Stimulated activated CD4-positive, alpha-beta T cell treated with anti-CD3 and anti-CD28 coated beads, Interleukin-4, amount 100 ng/mL, for 48 hours (primary cell): ENCODE measurements around the gene RASGRP3.
A peak's percentile ranks its signal among the peaks of the same experiment; 100 is the strongest.

Source experiments
- DNase-seq, 2 donors: peaks; one replicate each; pipeline ENCODE4 v3.0.0-alpha.2; 2020; ENCODE audit warnings: low read depth in 2 of 2

Gene RASGRP3

GRCh38 chr2:33577668-33578067, 101.2 kb downstream of the RASGRP3 start:
- DNase-seq: no peak

GRCh38 chr2:33579227-33579626, 102.8 kb downstream of the RASGRP3 start:
- DNase-seq: no peak

- DNase-seq: no peak
Observed at GRCh38 chr2:33581872-33582271, 105.4 kb downstream of the RASGRP3 start.

GRCh38 chr2:33583194-33583938, 106.9 kb downstream of the RASGRP3 start:
- DNase-seq: no peak

GRCh38 chr2:33586766-33587165, 110.3 kb downstream of the RASGRP3 start:
- no peak for DNase-seq

GRCh38 chr2:33588232-33588631, 111.8 kb downstream of the RASGRP3 start:
- DNase-seq: no peak

GRCh38 chr2:33589444-33589843, 113.0 kb downstream of the RASGRP3 start:
- DNase-seq: no peak

GRCh38 chr2:33595385-33595784, 118.9 kb downstream of the RASGRP3 start:
- no peak for DNase-seq

GRCh38 chr2:33597026-33597425, 120.6 kb downstream of the RASGRP3 start:
- no peak for DNase-seq

- DNase-seq: peak; percentile 27 to 30
Observed at GRCh38 chr2:33598561-33599174, 122.2 kb downstream of the RASGRP3 start.

- peak; percentile 96 to 99 for DNase-seq
Observed at GRCh38 chr2:33599175-33599942, 122.9 kb downstream of the RASGRP3 start, which contains the start of gene FAM98A. Gene FAM98A, minus strand, starts transcription at chr2:33599299. Its CDS starts 78 bp downstream, at chr2:33599221.

GRCh38 chr2:33599943-33600192, 123.4 kb downstream of the RASGRP3 start:
- DNase-seq: no peak

- no peak for DNase-seq
Observed at GRCh38 chr2:33602201-33602830, 125.9 kb downstream of the RASGRP3 start.

GRCh38 chr2:33603416-33603815, 127.0 kb downstream of the RASGRP3 start:
- no peak for DNase-seq

- no peak for DNase-seq
Observed at GRCh38 chr2:33605056-33605455, 128.6 kb downstream of the RASGRP3 start.

- no peak for DNase-seq
Observed at GRCh38 chr2:33606100-33606499, 129.7 kb downstream of the RASGRP3 start.

- no peak for DNase-seq
Observed at GRCh38 chr2:33606622-33607021, 130.2 kb downstream of the RASGRP3 start.

GRCh38 chr2:33607251-33607721, 130.8 kb downstream of the RASGRP3 start:
- no peak for DNase-seq

- DNase-seq: no peak
Observed at GRCh38 chr2:33607905-33608304, 131.5 kb downstream of the RASGRP3 start.

GRCh38 chr2:33614190-33614589, 137.7 kb downstream of the RASGRP3 start:
- DNase-seq: no peak
